Naive B cell (primary cell): ENCODE data around the gene PCDHGA5. TPM values are rescaled to one million over a fixed set of nuclear protein-coding genes. Genes with fewer than 3 reads are reported as not detected.
"Not testable (repeated sequence)": the region's sequence is repeated elsewhere in the genome, so short reads cannot be mapped to it uniquely, and the experiment has no call there.

ENCODE experiments used
- ATAC-seq, 2 donors: fragments of 150-1000 bp; cut with Tn5 transposase; 2 replicates each; pipeline ENCODE4 v1.10.0; 2021; ENCODE audit warnings: low read depth in 2 of 2, mild to moderate bottlenecking in 2 of 2, moderate library complexity in 2 of 2
- DNase-seq: peaks from one replicate; pipeline ENCODE4 v3.0.0; 2022
- H3K27ac Mint-ChIP-seq, 6 donors: one replicate each; pipeline ENCODE4 v1.8.0; 2020 to 2022; ENCODE audit warnings: mild to moderate bottlenecking in 6 of 6, mixed read lengths in 6 of 6, moderate library complexity in 5 of 6, inconsistent platforms in 2 of 6
- H3K27me3 Mint-ChIP-seq, 3 donors: one replicate each; pipeline ENCODE4 v1.8.0; 2021 to 2022; ENCODE audit warnings: mixed read lengths in 3 of 3, mild to moderate bottlenecking in 1 of 3
- H3K36me3 Mint-ChIP-seq, 2 donors: one replicate each; pipeline ENCODE4 v1.8.0; 2020 to 2022; ENCODE audit warnings: mixed read lengths in 2 of 2, inconsistent platforms in 1 of 2, mild to moderate bottlenecking in 1 of 2
- H3K4me1 Mint-ChIP-seq, 3 donors: one replicate each; pipeline ENCODE4 v1.8.0; 2020 to 2022; ENCODE audit warnings: mixed read lengths in 3 of 3, inconsistent platforms in 1 of 3, mild to moderate bottlenecking in 1 of 3, moderate library complexity in 1 of 3
- H3K4me3 Mint-ChIP-seq, 8 donors: one replicate each; pipeline ENCODE4 v1.8.0; 2020 to 2022; ENCODE audit warnings: mild to moderate bottlenecking in 8 of 8, mixed read lengths in 8 of 8, moderate library complexity in 8 of 8, inconsistent platforms in 2 of 8
- H3K9me3 Mint-ChIP-seq, 7 donors: one replicate each; pipeline ENCODE4 v1.8.0; 2020 to 2022; ENCODE audit warnings: mixed read lengths in 7 of 7, mild to moderate bottlenecking in 5 of 7, inconsistent platforms in 2 of 7, moderate library complexity in 1 of 7
- polyA plus RNA-seq, 6 donors: library from polyadenylated mRNA; unstranded; fragments of 300-500 nt; fragmentation: Illumina TruSeq; gene quantifications; one replicate each; pipeline ENCODE4 v1.2.3, GENCODE V29; 2021; ENCODE audit warnings: low read depth in 6 of 6

The PCDHGA5 gene
- polyA plus RNA-seq, 6 donors from 2014 or later: 0.10 TPM; not detected in 5

- Mint-ChIP-seq H3K36me3 (peaks cover 6 to 9% of the 10 kb centered on the region in 2 donors), H3K4me3 (peak within 1 kb of the TSS; percentile 18 to 87 (median 64)), H3K27me3 (peaks cover 52 to 67% (median 57%) of the 10 kb centered on the region in 3 donors), H3K4me1 (peaks cover 0 to 6% (median 2%) of the 10 kb centered on the region in 3 donors), H3K27ac (peak within 1 kb of the TSS in 3 of 6 donors; percentile 37 to 86 (median 63)), H3K9me3 (peaks cover 0 to 68% (median 35%) of the 10 kb centered on the region in 7 donors)
- ATAC-seq (peak in 1 of 2 donors; percentile 28), DNase-seq (no peak)
Measured at GRCh38 chr5:141382469-141383294, 18.7 kb downstream of the PCDHGA5 start, which contains the start of gene PCDHGA7. PCDHGA7 (plus strand) TSS chr5:141382742; CDS start chr5:141382900, 158 bp downstream.

DNA sequence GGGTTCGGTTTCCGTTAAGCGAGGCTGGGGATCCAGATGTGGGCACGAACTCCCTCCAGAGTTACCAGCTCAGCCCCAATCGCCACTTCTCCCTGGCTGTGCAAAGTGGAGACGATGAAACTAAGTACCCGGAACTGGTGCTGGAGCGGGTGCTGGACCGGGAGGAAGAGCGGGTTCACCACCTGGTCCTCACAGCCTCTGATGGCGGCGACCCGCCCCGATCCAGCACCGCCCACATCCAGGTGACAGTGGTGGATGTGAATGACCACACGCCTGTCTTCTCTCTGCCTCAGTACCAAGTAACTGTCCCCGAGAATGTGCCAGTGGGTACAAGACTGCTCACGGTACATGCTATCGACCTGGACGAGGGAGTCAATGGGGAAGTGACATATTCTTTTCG lies 19.4 kb downstream of the PCDHGA5 start:
- peak overlapping the region in 5 of 8 donors; percentile 18 to 65 (median 42) for H3K4me3 Mint-ChIP-seq
- H3K4me1 Mint-ChIP-seq: peaks cover 0 to 6% (median 2%) of the 10 kb centered on the region in 3 donors
- peaks cover 55 to 69% (median 59%) of the 10 kb centered on the region in 3 donors for H3K27me3 Mint-ChIP-seq
- DNase-seq (no peak), ATAC-seq (no peak)
- H3K36me3 Mint-ChIP-seq: peaks cover 7 to 11% of the 10 kb centered on the region in 2 donors
- H3K9me3 Mint-ChIP-seq: peaks cover 0 to 66% (median 37%) of the 10 kb centered on the region in 7 donors
- H3K27ac Mint-ChIP-seq: peak overlapping the region in 1 of 6 donors; percentile 63

DNA sequence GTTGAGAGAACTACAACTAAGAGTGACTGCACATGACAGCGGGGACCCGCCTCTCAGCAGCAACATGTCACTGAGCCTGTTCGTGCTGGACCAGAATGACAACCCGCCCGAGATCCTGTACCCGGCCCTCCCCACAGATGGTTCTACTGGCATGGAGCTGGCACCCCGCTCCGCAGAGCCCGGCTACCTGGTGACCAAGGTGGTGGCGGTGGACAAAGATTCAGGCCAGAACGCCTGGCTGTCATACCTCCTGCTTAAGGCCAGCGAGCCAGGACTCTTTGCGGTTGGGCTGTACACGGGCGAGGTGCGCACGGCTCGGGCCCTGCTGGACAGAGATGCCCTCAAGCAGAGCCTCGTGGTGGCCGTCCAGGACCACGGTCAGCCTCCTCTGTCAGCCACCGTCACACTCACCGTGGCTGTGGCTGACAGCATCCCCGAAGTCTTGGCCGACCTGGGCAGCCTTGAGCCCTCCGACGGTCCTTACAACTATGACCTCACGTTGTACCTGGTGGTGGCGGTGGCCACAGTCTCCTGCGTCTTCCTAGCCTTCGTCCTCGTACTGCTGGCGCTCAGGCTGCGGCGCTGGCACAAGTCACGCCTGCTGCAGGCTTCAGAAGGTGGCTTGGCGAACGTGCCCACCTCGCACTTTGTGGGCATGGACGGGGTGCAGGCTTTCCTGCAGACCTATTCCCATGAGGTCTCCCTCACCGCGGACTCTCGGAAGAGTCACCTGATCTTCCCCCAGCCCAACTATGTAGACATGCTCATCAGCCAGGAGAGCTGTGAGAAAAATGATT lies 20.7 kb downstream of the PCDHGA5 start:
- Mint-ChIP-seq H3K36me3 (peaks cover 15 to 20% of the 10 kb centered on the region in 2 donors), H3K27me3 (peaks cover 57 to 73% (median 72%) of the 10 kb centered on the region in 3 donors), H3K9me3 (peaks cover under 1 to 79% (median 42%) of the 10 kb centered on the region in 7 donors), H3K4me1 (peaks cover 0 to 6% (median 2%) of the 10 kb centered on the region in 3 donors), H3K27ac (peak overlapping the region in 1 of 6 donors; percentile 44), H3K4me3 (no peak overlapping the region)
- DNase-seq (no peak), ATAC-seq (no peak)

GRCh38 chr5:141387557-141388311 lies 23.8 kb downstream of the PCDHGA5 start, which contains the start of gene PCDHGB4:
PCDHGB4 (plus strand) TSS chr5:141387698; CDS start chr5:141387885, 187 bp downstream.
- ATAC-seq, H3K27ac Mint-ChIP-seq, DNase-seq, H3K4me1 Mint-ChIP-seq: not testable (repeated sequence)
- Mint-ChIP-seq H3K9me3 (peaks cover 4 to 82% (median 43%) of the 10 kb centered on the region in 7 donors), H3K27me3 (peaks cover 65 to 79% (median 79%) of the 10 kb centered on the region in 3 donors), H3K36me3 (peaks cover 20 to 27% of the 10 kb centered on the region in 2 donors), H3K4me3 (peak within 1 kb of the TSS in 7 of 8 donors; percentile 29 to 77 (median 51))

DNA sequence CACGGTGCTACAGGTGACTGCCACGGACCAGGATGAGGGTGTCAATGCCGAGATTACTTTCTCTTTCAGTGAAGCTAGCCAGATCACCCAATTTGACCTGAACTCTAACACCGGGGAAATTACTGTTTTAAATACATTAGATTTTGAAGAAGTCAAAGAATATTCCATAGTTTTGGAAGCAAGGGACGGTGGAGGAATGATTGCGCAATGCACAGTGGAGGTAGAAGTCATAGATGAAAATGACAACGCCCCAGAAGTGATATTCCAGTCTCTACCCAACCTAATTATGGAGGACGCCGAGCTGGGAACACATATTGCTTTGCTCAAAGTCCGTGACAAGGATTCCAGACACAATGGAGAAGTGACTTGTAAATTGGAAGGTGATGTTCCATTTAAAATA lies 24.7 kb downstream of the PCDHGA5 start:
- Mint-ChIP-seq H3K27me3 (peaks cover 67 to 79% (median 74%) of the 10 kb centered on the region in 3 donors), H3K4me1 (peaks cover 0 to 4% (median 0%) of the 10 kb centered on the region in 3 donors), H3K36me3 (peaks cover 23 to 26% of the 10 kb centered on the region in 2 donors), H3K4me3 (peak overlapping the region in 2 of 8 donors; percentile 16 to 74), H3K9me3 (peaks cover 4 to 82% (median 43%) of the 10 kb centered on the region in 7 donors), H3K27ac (peak overlapping the region in 1 of 6 donors; percentile 53)
- DNase-seq (no peak), ATAC-seq (no peak)

DNA sequence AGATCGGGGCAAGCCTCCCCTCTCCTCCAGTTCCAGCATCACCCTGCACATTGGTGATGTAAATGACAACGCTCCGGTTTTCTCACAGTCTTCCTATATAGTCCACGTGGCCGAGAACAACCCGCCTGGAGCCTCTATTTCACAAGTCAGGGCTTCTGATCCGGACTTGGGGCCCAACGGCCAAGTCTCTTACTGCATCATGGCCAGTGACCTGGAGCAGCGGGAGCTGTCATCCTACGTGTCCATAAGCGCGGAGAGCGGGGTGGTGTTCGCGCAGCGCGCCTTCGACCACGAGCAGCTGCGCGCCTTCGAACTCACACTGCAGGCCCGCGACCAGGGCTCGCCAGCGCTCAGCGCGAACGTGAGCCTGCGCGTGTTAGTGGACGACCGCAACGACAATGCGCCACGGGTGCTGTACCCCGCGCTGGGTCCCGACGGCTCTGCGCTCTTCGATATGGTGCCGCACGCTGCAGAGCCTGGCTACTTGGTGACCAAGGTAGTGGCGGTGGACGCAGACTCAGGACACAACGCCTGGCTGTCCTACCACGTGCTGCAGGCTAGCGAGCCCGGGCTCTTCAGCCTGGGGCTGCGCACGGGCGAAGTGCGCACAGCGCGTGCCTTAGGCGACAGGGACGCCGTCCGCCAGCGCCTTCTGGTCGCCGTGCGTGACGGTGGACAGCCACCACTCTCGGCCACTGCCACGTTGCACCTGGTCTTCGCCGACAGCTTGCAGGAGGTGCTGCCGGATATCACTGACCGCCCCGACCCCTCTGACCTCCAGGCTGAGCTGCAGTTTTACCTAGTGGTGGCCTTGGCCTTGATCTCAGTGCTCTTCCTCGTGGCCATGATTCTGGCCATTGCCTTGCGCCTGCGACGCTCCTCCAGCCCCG lies 25.4 kb downstream of the PCDHGA5 start:
- Mint-ChIP-seq H3K4me3 (peak overlapping the region in 2 of 8 donors; percentile 2 to 42), H3K27me3 (peaks cover 66 to 79% (median 74%) of the 10 kb centered on the region in 3 donors), H3K27ac (peak overlapping the region in 2 of 6 donors; percentile 53 to 75), H3K36me3 (peaks cover 30% of the 10 kb centered on the region in 2 donors), H3K9me3 (peaks cover 4 to 82% (median 43%) of the 10 kb centered on the region in 7 donors), H3K4me1 (peaks cover 0 to 4% (median 0%) of the 10 kb centered on the region in 3 donors)
- DNase-seq (no peak), ATAC-seq (no peak)

DNA sequence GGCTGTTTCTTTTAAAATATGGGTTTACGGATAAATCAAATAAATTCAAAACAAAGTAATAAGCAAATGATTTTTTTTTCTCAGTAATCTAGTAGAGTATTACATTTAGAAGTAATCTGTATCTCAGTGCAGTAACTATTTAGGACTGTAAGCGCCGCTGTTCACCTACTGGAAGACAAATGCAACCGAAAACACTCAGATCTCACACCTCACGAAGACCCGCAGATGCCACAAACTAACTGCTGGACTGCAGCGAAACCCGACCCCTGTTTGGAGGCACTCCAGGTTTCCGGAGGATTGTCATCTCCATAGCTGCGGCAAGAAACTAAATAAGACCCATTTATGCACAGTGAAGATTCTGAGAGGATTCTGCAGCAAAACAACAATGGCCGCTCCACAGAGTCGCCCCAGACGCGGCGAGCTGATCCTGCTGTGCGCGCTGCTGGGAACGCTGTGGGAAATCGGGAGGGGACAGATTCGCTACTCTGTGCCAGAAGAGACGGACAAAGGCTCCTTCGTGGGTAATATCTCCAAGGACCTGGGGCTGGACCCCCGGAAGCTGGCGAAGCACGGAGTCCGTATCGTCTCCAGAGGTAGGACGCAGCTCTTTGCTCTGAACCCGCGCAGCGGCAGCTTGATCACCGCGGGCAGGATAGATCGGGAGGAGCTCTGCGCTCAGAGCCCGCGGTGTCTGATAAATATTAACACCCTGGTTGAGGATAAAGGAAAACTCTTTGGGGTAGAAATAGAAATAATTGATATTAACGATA lies 28.7 kb downstream of the PCDHGA5 start, which contains the start of gene PCDHGA8:
PCDHGA8 (plus strand) TSS at position 205 of the 770 bp plus-strand sequence; CDS start at position 386, 181 bp downstream.
- H3K9me3 Mint-ChIP-seq: peaks cover 4 to 70% (median 38%) of the 10 kb centered on the region in 7 donors
- ATAC-seq: no peak
- peak within 1 kb of the TSS in 4 of 6 donors; percentile 47 to 81 (median 74) for H3K27ac Mint-ChIP-seq

DNA sequence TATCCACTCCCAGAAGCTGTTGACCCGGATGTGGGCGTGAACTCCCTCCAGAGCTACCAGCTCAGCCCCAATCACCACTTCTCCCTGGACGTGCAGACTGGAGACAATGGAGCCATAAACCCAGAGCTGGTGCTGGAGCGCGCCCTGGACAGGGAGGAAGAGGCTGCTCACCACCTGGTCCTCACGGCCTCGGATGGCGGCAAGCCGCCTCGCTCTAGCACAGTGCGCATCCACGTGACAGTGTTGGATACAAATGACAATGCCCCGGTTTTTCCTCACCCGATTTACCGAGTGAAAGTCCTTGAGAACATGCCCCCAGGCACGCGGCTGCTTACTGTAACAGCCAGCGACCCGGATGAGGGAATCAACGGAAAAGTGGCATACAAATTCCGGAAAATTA lies 29.3 kb downstream of the PCDHGA5 start:
- peak overlapping the region in 1 of 8 donors; percentile 12 for H3K4me3 Mint-ChIP-seq
- peaks cover 0 to 4% (median 0%) of the 10 kb centered on the region in 3 donors for H3K4me1 Mint-ChIP-seq
- peaks cover 55 to 75% (median 57%) of the 10 kb centered on the region in 3 donors for H3K27me3 Mint-ChIP-seq
- ATAC-seq: no peak
- H3K36me3 Mint-ChIP-seq: peaks cover 24 to 30% of the 10 kb centered on the region in 2 donors
- peaks cover 4 to 70% (median 37%) of the 10 kb centered on the region in 7 donors for H3K9me3 Mint-ChIP-seq
- DNase-seq: no peak
- peak overlapping the region in 2 of 6 donors; percentile 47 to 79 for H3K27ac Mint-ChIP-seq

More for the DNA sequence above, 28.7 kb downstream of the PCDHGA5 start, which contains the start of gene PCDHGA8:
- H3K4me3 Mint-ChIP-seq: peak within 1 kb of the TSS in 3 of 8 donors; percentile 12 to 41 (median 21)
- DNase-seq: no peak
- H3K36me3 Mint-ChIP-seq: peaks cover 24 to 31% of the 10 kb centered on the region in 2 donors
- H3K27me3 Mint-ChIP-seq: peaks cover 56 to 77% (median 60%) of the 10 kb centered on the region in 3 donors
- peaks cover 0 to 4% (median 0%) of the 10 kb centered on the region in 3 donors for H3K4me1 Mint-ChIP-seq

GRCh38 chr5:141394401-141395187 lies 30.6 kb downstream of the PCDHGA5 start:
- not testable (repeated sequence) for H3K4me1 Mint-ChIP-seq, DNase-seq, ATAC-seq
- Mint-ChIP-seq H3K27me3 (peaks cover 52 to 75% (median 55%) of the 10 kb centered on the region in 3 donors), H3K9me3 (peaks cover 4 to 71% (median 38%) of the 10 kb centered on the region in 7 donors), H3K4me3 (peak overlapping the region in 1 of 8 donors; percentile 16), H3K27ac (peak overlapping the region in 2 of 6 donors; percentile 24 to 79), H3K36me3 (peaks cover 16 to 21% of the 10 kb centered on the region in 2 donors)
